GM18873 (cell line): ENCODE data around the gene MED12L.

Source experiments
- ATAC-seq: cut with Tn5 transposase; IDR thresholded peaks from one replicate; pipeline ENCODE4 v1.9.1; 2021; ENCODE audit warnings: mild to moderate bottlenecking, moderate library complexity, moderate number of reproducible peaks; ENCODE audit not compliant: unreplicated experiment, low FRiP score

Gene MED12L

GRCh38 chr3:151432616-151433372 is 347.3 kb downstream of the MED12L start:
- no peak for ATAC-seq

- ATAC-seq: no peak
Measured at GRCh38 chr3:151434151-151434890, 348.9 kb downstream of the MED12L start.

GRCh38 chr3:151436675-151437446 is 351.4 kb downstream of the MED12L start:
- no peak for ATAC-seq

GRCh38 chr3:151437906-151438305 is 352.4 kb downstream of the MED12L start:
- ATAC-seq: no peak

- ATAC-seq: peak; percentile 80
Measured at GRCh38 chr3:151439652-151440125, 354.2 kb downstream of the MED12L start.

- ATAC-seq: no peak
Measured at GRCh38 chr3:151440940-151441339, 355.5 kb downstream of the MED12L start.

GRCh38 chr3:151443583-151443982 is 358.1 kb downstream of the MED12L start:
- no peak for ATAC-seq

GRCh38 chr3:151445273-151446001 is 360.0 kb downstream of the MED12L start:
- ATAC-seq: no peak

GRCh38 chr3:151446002-151446340 is 360.5 kb downstream of the MED12L start:
- no peak for ATAC-seq

- ATAC-seq: no peak
Measured at GRCh38 chr3:151452368-151452767, 366.9 kb downstream of the MED12L start.

- ATAC-seq: no peak
Measured at GRCh38 chr3:151452841-151453240, 367.4 kb downstream of the MED12L start.

GRCh38 chr3:151456065-151456464 is 370.6 kb downstream of the MED12L start:
- ATAC-seq: no peak

GRCh38 chr3:151459358-151459757 is 373.9 kb downstream of the MED12L start:
- no peak for ATAC-seq

- ATAC-seq: no peak
Measured at GRCh38 chr3:151460228-151460627, 374.8 kb downstream of the MED12L start.

- no peak for ATAC-seq
Measured at GRCh38 chr3:151460774-151461450, 375.4 kb downstream of the MED12L start, which contains the start of gene IGSF10. TSS of gene IGSF10 (minus strand) at chr3:151461061. CDS start at chr3:151458709, 2,352 bp downstream.

- no peak for ATAC-seq
Measured at GRCh38 chr3:151462278-151462780, 376.9 kb downstream of the MED12L start.

- ATAC-seq: no peak
Measured at GRCh38 chr3:151462991-151463390, 377.5 kb downstream of the MED12L start.

- no peak for ATAC-seq
Measured at GRCh38 chr3:151467069-151467468, 381.6 kb downstream of the MED12L start.

GRCh38 chr3:151468284-151468917 is 382.9 kb downstream of the MED12L start:
- ATAC-seq: no peak
